Gastroesophageal sphincter (tissue), 3 donors: Measurements from ENCODE around the gene HSPA9.

Source experiments
- POLR2A ChIP-seq, 2 donors: fragments of 450-650 bp; IDR thresholded peaks; one replicate each; pipeline ENCODE4 v1.6.1; 2017; ENCODE audit warnings: antibody characterized with exemption in 2 of 2, mild to moderate bottlenecking in 2 of 2, moderate library complexity in 1 of 2
- TF ChIP-seq, protein P1 (sequence below), 4 experiments: fragments of 200-600 bp in 2 of 4; fragments of 450-650 bp in 2 of 4; sonication (generic) in 1 of 4; IDR thresholded peaks; one replicate each; pipeline ENCODE4 v1.5.1; 2017 to 2019; ENCODE audit warnings: antibody characterized with exemption in 4 of 4, mild to moderate bottlenecking in 2 of 4, moderate library complexity in 2 of 4

GRCh38 chr5:138557677-138558076 lies 17.5 kb downstream of the HSPA9 start:
- TF ChIP-seq, protein P1, sequence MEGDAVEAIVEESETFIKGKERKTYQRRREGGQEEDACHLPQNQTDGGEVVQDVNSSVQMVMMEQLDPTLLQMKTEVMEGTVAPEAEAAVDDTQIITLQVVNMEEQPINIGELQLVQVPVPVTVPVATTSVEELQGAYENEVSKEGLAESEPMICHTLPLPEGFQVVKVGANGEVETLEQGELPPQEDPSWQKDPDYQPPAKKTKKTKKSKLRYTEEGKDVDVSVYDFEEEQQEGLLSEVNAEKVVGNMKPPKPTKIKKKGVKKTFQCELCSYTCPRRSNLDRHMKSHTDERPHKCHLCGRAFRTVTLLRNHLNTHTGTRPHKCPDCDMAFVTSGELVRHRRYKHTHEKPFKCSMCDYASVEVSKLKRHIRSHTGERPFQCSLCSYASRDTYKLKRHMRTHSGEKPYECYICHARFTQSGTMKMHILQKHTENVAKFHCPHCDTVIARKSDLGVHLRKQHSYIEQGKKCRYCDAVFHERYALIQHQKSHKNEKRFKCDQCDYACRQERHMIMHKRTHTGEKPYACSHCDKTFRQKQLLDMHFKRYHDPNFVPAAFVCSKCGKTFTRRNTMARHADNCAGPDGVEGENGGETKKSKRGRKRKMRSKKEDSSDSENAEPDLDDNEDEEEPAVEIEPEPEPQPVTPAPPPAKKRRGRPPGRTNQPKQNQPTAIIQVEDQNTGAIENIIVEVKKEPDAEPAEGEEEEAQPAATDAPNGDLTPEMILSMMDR (IDR thresholded peaks at IDR 0.05) = no peak
- TF ChIP-seq POLR2A (IDR thresholded peaks at IDR 0.05) = no peak
